ENCODE measurements around the gene LHX4. TPM values are rescaled to one million over a fixed set of nuclear protein-coding genes. Genes with fewer than 3 reads are reported as not detected.

Gene LHX4
- total and polyA plus RNA-seq, 2 of the 8 experiments (the other 6 are each of a cell fraction or from before 2014, with no cell fraction given), result 0.85 to 4.9 TPM

DNA sequence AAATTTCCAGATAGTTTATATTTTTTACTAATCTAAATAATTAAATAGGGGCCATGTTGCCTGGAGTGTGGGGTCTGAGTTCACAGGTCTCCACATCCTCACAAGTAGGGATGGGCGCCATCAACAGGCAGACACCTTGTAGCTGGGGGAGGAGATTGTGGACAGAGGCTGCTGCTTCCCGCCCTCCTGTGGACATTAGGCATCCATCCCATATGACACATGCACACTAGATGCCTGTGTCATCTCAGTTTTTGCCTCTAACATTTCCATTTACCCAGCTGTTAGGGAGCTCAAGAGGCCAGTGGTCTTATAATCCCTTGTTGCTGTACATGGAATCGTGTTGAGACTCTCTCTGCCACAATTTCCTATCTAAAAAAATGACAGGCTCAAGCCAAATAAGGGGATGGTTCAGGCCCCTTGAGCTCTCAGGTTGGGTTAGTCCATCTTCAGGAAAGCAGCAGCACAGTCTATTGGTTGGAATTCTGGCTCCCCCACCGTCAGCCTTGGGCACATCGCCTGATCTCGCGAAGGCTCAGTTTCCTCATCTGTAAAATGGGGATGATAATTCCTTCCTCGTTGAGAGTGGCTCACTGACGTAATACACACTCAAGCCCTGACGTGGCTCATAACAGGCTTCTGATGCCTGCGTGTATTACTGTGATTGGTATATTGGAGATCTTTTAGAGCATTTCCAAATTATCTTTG lies 13.6 kb downstream of the LHX4 start (continued):
- TF ChIP-seq EZH2 (IDR thresholded peaks at IDR 0.05; ENCODE audit: low read depth, low read length, severe bottlenecking) (no peak), JUND (IDR thresholded peaks at IDR 0.05; ENCODE audit: low read length) (no peak), CEBPB (IDR thresholded peaks at IDR 0.05; ENCODE audit: low read depth, low read length) (no peak), TAF1 (IDR thresholded peaks at IDR 0.05; ENCODE audit: low read depth, low read length) (no peak), NANOG (IDR thresholded peaks at IDR 0.05; ENCODE audit: insufficient read depth, low read depth, low read length, poor library complexity, severe bottlenecking) (no peak), KDM1A (IDR thresholded peaks at IDR 0.05; ENCODE audit: borderline replicate concordance, low read length) (peak; percentile 90)

Data from H1 (cell line).